Stimulated activated CD4-positive, alpha-beta T cell treated with anti-CD3 and anti-CD28 coated beads, TNF-alpha, amount 100 ng/mL, for 4 hours (primary cell): Measurements from ENCODE around the gene LY6G6F.

Experiments
- DNase-seq, 3 experiments: peaks; one replicate each; pipeline ENCODE4 v3.0.0-alpha.2; 2020; ENCODE audit warnings: low read depth in 3 of 3

The LY6G6F gene

GRCh38 chr6:31676322-31676903 lies 30.3 kb upstream of the LY6G6F start:
- no peak for DNase-seq

- DNase-seq, result no peak
These were observed 29.8 kb upstream of the LY6G6F start for GRCh38 chr6:31676904-31677303.

GRCh38 chr6:31677955-31678354 lies 28.7 kb upstream of the LY6G6F start:
- DNase-seq, result no peak

GRCh38 chr6:31680226-31681134 lies 26.2 kb upstream of the LY6G6F start, which contains the start of gene LY6G5C:
Gene LY6G5C (minus strand): TSS chr6:31681067. CDS start chr6:31680373, 694 bp downstream.
- DNase-seq, result peak in 1 of 3 experiments; percentile 44

- no peak for DNase-seq
These were observed 25.5 kb upstream of the LY6G6F start for GRCh38 chr6:31681135-31681671.

- no peak for DNase-seq
These were observed 23.1 kb upstream of the LY6G6F start for GRCh38 chr6:31683591-31683990.

- DNase-seq, result no peak
These were observed 20.2 kb upstream of the LY6G6F start for GRCh38 chr6:31686483-31686882.

GRCh38 chr6:31687321-31687720 lies 19.3 kb upstream of the LY6G6F start:
- no peak for DNase-seq

- DNase-seq, result no peak
These were observed 18.6 kb upstream of the LY6G6F start for GRCh38 chr6:31687860-31688693.

- no peak for DNase-seq
These were observed 17.2 kb upstream of the LY6G6F start for GRCh38 chr6:31689249-31690110.

- DNase-seq, result no peak
These were observed 16.2 kb upstream of the LY6G6F start for GRCh38 chr6:31690231-31691077.

GRCh38 chr6:31691078-31691463 lies 15.6 kb upstream of the LY6G6F start:
- no peak for DNase-seq

- no peak for DNase-seq
These were observed 15.0 kb upstream of the LY6G6F start for GRCh38 chr6:31691564-31692108.

- DNase-seq, result no peak
These were observed 14.3 kb upstream of the LY6G6F start for GRCh38 chr6:31692353-31692752.

GRCh38 chr6:31692886-31693285 lies 13.8 kb upstream of the LY6G6F start:
- no peak for DNase-seq

GRCh38 chr6:31693535-31693934 lies 13.1 kb upstream of the LY6G6F start:
- no peak for DNase-seq

GRCh38 chr6:31697555-31697954 lies 9.1 kb upstream of the LY6G6F start:
- no peak for DNase-seq

- no peak for DNase-seq
These were observed 5.8 kb upstream of the LY6G6F start for GRCh38 chr6:31700740-31701401.
